Choroid plexus epithelial cell (primary cell): ENCODE measurements around the gene KLHL20.
"Not testable (repeated sequence)": the region's sequence is repeated elsewhere in the genome, so short reads cannot be mapped to it uniquely, and the experiment has no call there.

Source experiments
- DNase-seq: peaks from one replicate; pipeline ENCODE4 v3.0.0-alpha.2; 2010; ENCODE audit warnings: low read depth
- H3K4me3 ChIP-seq: 2 replicates; pipeline ENCODE4 v1.5.1; 2011; ENCODE audit warnings: low read depth, mild to moderate bottlenecking, control low read depth, low read length, moderate library complexity
- TF ChIP-seq, protein P1 (sequence below): conservative IDR thresholded peaks from 2 replicates; pipeline ENCODE4 v1.5.1; 2011; ENCODE audit warnings: low read depth, mild to moderate bottlenecking, control low read depth, inconsistent platforms, low read length, moderate library complexity

The KLHL20 gene

DNA sequence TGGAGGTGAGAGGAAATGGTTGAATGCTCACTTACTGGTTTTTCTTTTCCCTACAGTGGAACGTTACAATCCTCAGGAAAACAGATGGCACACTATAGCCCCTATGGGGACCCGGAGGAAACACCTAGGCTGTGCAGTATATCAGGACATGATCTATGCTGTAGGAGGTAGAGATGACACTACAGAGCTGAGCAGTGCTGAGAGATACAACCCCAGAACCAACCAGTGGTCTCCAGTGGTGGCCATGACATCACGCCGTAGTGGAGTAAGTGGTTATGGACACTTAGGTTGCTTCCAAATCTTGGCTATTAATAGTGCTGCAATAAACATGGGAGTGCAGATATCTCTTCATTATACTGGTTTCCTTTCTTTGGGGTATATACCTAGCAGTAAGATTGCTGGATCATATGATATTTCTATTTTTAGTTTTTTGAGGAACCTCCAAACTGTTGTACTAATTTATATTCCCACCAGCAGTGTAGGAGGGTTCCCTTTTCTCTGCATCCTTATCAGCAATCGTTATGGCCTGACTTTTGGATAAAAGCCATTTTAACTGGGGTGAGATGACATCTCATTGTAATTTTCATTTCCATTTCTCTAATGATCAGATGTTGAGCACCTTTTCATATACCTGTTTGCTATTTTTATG is 60.9 kb downstream of the KLHL20 start:
- H3K4me3 ChIP-seq = no peak overlapping the region
- DNase-seq = no peak
- TF ChIP-seq, protein P1, sequence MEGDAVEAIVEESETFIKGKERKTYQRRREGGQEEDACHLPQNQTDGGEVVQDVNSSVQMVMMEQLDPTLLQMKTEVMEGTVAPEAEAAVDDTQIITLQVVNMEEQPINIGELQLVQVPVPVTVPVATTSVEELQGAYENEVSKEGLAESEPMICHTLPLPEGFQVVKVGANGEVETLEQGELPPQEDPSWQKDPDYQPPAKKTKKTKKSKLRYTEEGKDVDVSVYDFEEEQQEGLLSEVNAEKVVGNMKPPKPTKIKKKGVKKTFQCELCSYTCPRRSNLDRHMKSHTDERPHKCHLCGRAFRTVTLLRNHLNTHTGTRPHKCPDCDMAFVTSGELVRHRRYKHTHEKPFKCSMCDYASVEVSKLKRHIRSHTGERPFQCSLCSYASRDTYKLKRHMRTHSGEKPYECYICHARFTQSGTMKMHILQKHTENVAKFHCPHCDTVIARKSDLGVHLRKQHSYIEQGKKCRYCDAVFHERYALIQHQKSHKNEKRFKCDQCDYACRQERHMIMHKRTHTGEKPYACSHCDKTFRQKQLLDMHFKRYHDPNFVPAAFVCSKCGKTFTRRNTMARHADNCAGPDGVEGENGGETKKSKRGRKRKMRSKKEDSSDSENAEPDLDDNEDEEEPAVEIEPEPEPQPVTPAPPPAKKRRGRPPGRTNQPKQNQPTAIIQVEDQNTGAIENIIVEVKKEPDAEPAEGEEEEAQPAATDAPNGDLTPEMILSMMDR = no peak

DNA sequence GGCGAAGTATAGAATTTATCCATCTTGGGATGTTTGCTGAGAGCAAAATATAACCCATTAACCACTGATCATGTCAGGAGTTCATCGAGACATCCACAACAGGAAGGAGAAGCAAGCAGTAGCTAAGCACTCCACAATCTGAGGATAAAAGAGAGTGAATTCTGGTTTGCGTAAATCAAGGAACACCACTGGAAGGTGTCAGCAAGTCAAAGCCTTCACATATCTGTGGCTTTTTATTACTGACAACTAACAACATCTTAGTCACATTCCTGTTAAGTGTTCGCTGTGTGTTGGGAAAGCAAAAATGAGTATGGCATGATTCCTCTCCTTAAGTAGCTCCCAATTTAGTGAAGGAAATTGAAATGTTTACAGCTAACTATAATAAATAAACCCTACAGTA is 65.2 kb downstream of the KLHL20 start:
- TF ChIP-seq, protein P1 = no peak
- H3K4me3 ChIP-seq = no peak overlapping the region
- DNase-seq = no peak

GRCh38 chr1:173784997-173785396 is 70.2 kb downstream of the KLHL20 start:
- no peak for DNase-seq
- TF ChIP-seq, protein P1 = no peak
- no peak overlapping the region for H3K4me3 ChIP-seq

DNA sequence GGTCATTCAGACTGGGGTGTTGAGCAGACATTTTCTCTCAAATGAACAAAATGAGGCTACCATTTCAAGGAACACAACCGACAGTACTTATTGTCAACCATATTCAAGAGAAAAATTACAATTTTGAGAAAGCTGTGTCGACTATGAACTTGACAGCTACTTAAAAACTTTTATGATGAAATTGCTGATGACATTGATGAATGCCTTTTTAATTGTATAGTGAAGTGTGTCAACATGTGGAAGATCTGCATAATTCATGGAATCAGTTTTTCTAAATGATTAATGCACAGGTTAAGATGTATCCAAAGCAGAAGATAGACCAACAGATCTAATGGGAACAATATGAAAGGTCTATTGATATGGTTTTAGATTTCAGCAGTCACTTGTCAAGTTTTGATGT is 75.1 kb downstream of the KLHL20 start:
- no peak for DNase-seq
- H3K4me3 ChIP-seq = no peak overlapping the region
- TF ChIP-seq, protein P1 = no peak

DNA sequence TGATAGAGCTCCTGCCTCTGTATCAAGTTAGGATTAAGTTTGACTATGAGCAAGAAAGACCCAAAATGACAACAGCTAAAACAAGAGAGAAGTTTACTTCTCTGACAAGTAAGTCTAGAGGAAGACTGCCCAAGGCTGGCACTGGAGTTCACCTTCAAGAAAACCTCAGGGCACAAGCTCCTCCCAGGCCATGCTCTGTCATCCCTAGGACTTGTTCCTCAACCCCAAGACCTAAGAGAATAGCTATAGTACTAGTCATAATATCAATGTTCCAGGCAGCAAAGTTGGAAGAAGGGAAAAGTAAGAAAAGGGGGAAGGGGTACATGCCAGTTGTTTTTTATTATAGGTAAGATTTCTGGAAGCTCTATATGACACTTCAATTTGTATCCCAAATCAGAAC is 83.3 kb downstream of the KLHL20 start:
- H3K4me3 ChIP-seq = no peak overlapping the region
- TF ChIP-seq, protein P1 = no peak
- DNase-seq = no peak

- H3K4me3 ChIP-seq, DNase-seq: not testable (repeated sequence)
Observed at GRCh38 chr1:173799995-173800394, 85.2 kb downstream of the KLHL20 start.

DNA sequence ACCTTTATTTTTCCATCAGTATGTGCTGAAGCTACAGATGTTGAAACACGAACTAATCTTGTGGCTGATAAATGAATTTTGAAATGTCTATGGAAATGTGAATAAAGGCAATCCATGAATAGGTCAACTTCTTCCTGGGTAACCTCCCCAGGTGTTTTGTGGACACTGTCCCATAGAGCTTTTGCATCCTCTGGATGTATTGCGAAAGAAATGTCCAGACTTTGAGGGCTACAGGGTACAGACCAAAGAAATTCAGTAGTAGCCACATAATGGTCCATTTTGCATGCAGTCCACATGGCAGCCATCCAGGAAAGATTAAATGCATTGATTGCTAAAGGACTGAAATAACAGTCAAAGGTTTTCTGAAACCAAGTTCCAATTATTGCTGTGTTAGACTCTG is 88.2 kb downstream of the KLHL20 start:
- TF ChIP-seq, protein P1 = no peak
- no peak for DNase-seq
- H3K4me3 ChIP-seq = no peak overlapping the region

- not testable (repeated sequence) for DNase-seq, H3K4me3 ChIP-seq
Observed at GRCh38 chr1:173813654-173814053, 98.9 kb downstream of the KLHL20 start.
